ENCODE results near the gene MAP2K2. TPM values are rescaled to one million over a fixed set of nuclear protein-coding genes. Genes with fewer than 3 reads are reported as not detected.
A peak's percentile ranks its signal among the peaks of the same experiment; 100 is the strongest.
"Not testable (repeated sequence)": the region's sequence is repeated elsewhere in the genome, so short reads cannot be mapped to it uniquely, and the experiment has no call there.

The MAP2K2 gene
- total RNA-seq, 1 experiment from 2014 or later, result 138 TPM

GRCh38 chr19:4130744-4131438, 7.0 kb upstream of the MAP2K2 start:
- peak; percentile 79 for DNase-seq (ENCODE audit: low read depth)

DNA sequence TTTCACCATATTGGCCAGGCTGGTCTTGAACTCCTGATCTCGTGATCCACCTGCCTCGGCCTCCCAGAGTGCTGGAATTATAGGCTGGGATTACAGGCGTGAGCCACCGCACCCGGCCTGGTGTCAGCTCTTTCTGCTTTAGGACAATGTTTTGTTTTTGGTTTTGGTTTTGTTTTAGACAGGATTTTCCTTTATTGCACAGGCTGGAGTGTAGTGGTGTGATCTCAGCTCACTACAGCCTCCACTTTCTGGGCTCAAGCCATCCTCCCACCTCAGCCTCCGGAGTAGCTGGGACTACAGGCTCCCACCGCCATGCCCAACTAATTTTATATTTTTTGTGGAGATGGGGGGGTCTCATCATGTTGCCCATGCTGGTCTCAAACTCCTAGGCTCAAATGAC, 5.1 kb upstream of the MAP2K2 start:
- DNase-seq (ENCODE audit: low read depth), result not testable (repeated sequence)

GRCh38 chr19:4127322-4127721, 3.4 kb upstream of the MAP2K2 start:
- DNase-seq (ENCODE audit: low read depth), result not testable (repeated sequence)

GRCh38 chr19:4124638-4125037, 716 bp upstream of the MAP2K2 start:
- DNase-seq (ENCODE audit: low read depth), result no peak

DNA sequence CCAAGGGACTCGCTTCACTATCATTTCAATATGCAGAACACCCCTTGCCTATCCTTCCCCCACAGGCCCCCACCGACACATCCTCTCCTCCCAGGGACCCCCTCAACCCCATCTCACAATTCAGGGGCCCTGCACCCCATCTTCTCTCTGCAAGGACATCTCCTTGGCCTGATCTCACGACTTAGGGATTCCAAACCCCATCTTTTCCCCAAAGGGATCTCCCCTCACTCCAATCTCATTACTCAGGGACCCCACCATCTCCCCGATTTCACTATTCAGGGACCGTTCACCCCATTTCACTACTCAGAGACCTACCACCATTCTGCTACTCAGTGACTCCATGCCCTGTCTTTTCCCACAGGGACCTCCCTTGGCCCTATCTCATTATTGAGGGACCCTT, 1.4 kb downstream of the MAP2K2 start:
- DNase-seq (ENCODE audit: low read depth), result no peak

- no peak for DNase-seq (ENCODE audit: low read depth)
Observed at GRCh38 chr19:4121815-4122214, 2.1 kb downstream of the MAP2K2 start.

GRCh38 chr19:4121273-4121612, 2.7 kb downstream of the MAP2K2 start:
- DNase-seq (ENCODE audit: low read depth), result no peak

DNA sequence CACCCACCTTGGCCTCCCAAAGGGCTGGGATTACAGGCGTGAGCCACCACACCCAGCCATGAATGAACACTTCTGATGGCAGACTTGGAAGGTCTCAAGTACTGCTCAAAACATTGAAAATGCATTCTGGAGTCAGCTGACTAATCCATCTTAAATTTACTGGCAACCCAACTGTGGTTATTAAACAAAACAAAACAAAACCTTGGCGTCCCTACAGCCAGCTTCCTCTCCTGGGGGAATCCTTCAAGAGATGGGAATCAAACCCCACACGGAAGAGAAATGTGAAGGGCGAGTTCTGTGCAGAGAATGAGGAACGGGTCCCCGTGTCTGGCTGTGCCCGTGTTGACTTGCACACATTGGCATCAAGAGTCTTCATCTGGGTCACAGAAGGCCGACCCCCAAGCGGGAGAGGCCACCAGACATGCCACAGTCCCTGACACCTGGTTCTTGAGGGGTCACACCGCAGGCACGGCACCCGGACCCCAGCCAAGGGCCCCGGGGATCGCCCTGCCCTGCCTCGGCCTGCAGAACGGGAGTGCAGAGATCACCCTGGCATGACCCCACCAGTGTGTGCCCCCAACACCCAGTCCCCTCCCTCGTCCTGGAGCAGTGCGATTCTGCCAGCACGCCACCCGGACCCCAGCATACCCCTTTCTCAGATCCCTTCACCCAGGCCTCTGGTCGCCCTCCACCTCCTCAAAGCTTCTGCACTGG, 3.2 kb downstream of the MAP2K2 start:
- no peak for DNase-seq (ENCODE audit: low read depth)

- DNase-seq (ENCODE audit: low read depth), result no peak
Observed at GRCh38 chr19:4119763-4120162, 4.2 kb downstream of the MAP2K2 start.

DNA sequence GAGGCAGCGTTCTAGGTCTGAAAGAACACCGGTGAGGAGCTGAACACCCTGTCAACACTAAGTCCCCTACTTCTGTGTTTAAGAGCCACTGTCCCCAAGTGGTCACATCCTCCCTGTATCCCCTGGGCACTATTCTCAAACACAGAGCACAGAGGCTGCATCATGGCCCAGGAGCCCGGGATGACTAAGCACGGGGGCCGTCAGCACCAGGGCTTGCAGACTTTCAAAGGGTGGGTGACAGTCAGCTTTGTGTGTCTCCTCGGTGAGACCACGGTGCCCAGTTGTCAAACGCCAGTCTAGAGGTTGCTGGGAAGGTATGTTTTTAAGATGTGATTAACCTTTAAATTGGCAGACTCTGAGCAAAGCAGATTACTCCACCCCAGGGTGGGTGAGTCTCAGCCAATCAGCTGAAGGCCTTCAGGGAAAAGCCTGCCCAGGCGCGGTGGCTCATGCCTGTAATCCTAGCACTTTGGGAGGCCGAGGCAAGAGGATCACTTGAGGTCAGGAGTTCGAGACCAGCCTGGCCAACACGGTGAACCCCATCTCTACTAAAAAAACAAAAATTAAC, 8.0 kb downstream of the MAP2K2 start:
- DNase-seq (ENCODE audit: low read depth), result no peak

DNA sequence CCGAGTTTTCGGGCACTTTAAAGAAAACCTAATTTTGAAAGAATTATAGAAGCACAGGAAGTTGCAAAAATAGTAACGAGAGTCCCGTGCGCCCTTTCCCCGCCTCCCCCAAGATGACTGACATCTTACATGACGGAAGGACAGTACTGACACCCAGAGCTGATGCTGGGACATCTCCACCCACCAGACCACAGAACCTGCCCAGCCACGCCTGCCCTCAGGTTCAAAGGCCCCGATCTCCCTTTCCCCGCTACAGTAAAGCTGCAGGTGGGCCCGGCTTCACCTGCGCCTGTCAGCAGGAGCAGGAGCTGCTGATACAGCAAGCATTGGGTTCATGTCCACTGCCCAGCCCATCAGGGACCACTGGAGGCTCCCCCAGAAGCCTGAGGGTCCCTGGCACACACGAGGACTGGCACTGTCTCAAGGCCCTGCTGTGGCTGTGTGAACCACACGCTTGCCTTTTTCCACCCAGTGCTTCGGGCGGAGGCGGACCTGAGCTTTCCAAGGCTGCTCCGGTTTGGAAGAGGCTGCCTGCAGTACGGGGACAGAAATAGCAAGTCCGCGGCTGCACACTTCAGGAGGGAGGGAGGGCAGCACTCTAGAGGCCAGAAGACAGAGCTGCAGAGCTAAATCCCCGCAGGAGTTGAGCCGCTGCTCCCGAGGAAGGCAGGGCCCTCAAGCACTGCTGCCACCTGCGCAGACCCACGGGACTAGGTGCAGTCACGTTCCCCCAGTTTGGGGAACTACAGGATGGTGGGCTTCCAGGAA, 8.7 kb downstream of the MAP2K2 start:
- no peak for DNase-seq (ENCODE audit: low read depth)

GRCh38 chr19:4114181-4114580, 9.7 kb downstream of the MAP2K2 start:
- DNase-seq (ENCODE audit: low read depth), result no peak

DNA sequence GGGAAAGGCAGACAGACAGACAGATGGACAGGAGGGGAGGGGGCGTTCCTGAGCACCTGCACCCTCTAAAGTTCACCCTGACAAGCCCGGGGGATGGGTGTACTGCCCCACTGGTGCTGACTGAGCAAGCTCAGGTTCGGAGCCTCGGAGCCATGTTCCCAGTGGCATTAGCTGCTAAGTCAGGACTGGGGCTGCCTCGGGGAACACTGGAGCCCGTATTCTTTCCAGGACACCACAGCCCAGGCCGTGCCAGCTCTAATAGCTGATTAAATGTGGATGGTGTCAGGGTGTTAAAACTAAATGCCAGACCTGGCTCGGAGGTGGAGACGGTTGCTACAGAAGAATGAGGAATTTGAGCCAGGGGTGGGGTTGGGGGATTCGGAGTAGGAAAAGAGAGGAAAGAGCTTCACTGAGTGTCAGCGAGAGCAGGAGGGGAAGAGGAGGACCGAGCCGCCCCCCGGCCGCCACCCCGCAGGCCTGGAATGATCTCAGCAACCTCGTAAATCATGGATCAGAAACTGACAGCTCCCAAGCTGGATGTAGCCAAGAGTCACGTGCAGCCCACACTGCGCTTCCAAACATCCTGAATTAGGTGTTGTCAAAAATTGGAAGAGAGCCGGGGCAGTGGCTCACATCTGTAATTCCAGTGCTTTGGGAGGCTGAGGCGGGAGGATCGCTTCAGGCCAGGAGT, 10.4 kb downstream of the MAP2K2 start:
- no peak for DNase-seq (ENCODE audit: low read depth)

- no peak for DNase-seq (ENCODE audit: low read depth)
Observed at GRCh38 chr19:4112367-4112766, 11.6 kb downstream of the MAP2K2 start.

GRCh38 chr19:4109626-4109945, 14.3 kb downstream of the MAP2K2 start:
- DNase-seq (ENCODE audit: low read depth), result no peak

DNA sequence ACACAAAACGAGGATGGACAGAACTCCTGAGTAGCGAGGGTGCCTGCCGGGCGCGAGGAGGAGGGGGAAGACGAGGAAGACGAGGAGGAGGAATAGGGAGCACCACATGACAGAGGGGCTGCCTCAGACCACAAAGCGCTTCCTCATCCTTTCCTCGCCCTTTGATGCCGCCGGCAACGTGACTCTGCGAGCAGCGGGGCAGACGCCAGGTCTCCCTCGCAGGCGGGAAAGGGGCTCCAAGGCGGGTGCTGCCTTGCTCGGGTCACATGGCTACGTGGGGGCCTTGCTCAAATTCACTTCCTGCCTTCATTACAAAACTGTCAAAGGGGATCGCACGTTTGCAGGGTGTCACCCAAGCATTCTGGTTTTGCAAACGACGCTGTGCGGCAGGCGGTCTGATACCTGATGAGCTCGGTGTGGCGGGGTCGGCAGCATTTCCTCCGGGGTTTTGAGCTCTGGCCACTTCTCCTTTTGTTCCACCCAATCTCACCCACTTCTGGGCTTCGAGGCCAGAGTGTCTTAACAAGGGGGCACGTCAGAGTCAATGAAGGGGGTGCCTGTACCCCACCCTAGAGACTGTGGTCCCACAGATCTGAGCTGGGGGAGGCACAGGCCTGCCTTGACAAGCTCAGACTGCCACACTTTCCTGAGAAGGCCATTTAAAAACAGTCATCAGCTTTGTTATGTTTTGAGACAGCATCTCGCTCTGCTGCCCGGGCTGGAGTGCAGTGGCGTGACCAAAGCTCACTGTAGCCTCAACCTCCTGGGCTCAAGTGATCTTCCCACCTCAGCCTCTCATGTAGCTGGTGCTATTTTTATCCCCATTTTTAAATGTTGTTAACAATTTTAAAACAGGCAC, 14.9 kb downstream of the MAP2K2 start:
- no peak for DNase-seq (ENCODE audit: low read depth)

DNA sequence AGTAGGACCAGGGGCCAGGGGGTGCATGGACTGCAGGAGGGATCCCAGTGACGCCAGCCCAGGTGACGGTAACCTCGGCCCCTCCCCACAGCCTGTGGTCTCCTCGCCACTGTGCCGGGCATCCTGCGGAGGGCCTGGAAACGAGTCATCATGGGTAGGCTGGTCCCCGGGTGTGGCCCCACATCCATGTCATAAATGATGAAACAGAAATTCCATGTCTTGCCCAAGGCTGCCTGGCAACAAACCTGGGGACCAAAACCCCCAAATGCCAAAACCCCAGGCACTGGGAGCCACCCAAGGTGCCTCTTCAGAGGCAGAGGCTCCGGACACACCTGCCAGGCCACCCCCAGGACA, 20.9 kb downstream of the MAP2K2 start:
- DNase-seq (ENCODE audit: low read depth), result no peak

- no peak for DNase-seq (ENCODE audit: low read depth)
Observed at GRCh38 chr19:4102339-4103079, 21.4 kb downstream of the MAP2K2 start.

- no peak for DNase-seq (ENCODE audit: low read depth)
Observed at GRCh38 chr19:4101496-4101770, 22.5 kb downstream of the MAP2K2 start.

GRCh38 chr19:4100647-4101495, 23.1 kb downstream of the MAP2K2 start:
- DNase-seq (ENCODE audit: low read depth), result no peak
